Urothelium cell line (cell line): ENCODE data around the gene ZNRF3.
"Not testable (repeated sequence)": the region's sequence is repeated elsewhere in the genome, so short reads cannot be mapped to it uniquely, and the experiment has no call there.

Experiments used
- DNase-seq: peaks from one replicate; pipeline ENCODE4 v3.0.0; 2011; ENCODE audit warnings: low spot score, mixed read lengths
- FAIRE-seq: peaks from 2 replicates; lab custom pipeline; 2011; peaks lifted over from hg19 to GRCh38; lab: Jason Lieb, UNC

The ZNRF3 gene

GRCh38 chr22:28927630-28928029, 44.3 kb downstream of the ZNRF3 start:
- no peak for FAIRE-seq

GRCh38 chr22:28929197-28929596, 45.8 kb downstream of the ZNRF3 start:
- DNase-seq (no peak), FAIRE-seq (no peak)

More at GRCh38 chr22:28927630-28928029, 44.3 kb downstream of the ZNRF3 start:
- DNase-seq = no peak

- no peak for DNase-seq
- FAIRE-seq = no peak
Observed at GRCh38 chr22:28930357-28931007, 47.1 kb downstream of the ZNRF3 start.

GRCh38 chr22:28931844-28932567, 48.6 kb downstream of the ZNRF3 start:
- no peak for FAIRE-seq
- DNase-seq = no peak

GRCh38 chr22:28933321-28933720, 49.9 kb downstream of the ZNRF3 start:
- FAIRE-seq (no peak), DNase-seq (no peak)

GRCh38 chr22:28934026-28934425, 50.7 kb downstream of the ZNRF3 start:
- no peak for FAIRE-seq
- no peak for DNase-seq

DNA sequence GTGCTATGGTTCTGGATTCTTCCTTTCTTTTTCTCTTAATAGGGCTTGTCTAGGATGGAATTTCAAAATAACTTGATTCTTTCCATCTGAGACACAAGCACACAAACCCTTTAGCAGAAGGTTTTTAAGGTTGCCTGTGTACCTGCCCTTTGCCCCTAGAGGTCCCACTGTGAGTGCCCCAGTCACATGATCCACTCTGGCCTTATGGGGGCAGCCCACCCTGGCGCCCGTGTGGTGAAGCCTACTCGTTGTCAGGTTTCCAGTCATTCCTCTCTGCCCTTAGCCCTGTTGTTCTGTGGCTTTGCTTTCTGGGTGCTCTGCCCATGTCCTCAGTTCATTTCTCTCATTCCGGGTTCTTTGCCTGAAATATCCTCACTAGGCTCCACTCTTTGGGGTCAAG, 51.8 kb downstream of the ZNRF3 start:
- no peak for DNase-seq

DNA sequence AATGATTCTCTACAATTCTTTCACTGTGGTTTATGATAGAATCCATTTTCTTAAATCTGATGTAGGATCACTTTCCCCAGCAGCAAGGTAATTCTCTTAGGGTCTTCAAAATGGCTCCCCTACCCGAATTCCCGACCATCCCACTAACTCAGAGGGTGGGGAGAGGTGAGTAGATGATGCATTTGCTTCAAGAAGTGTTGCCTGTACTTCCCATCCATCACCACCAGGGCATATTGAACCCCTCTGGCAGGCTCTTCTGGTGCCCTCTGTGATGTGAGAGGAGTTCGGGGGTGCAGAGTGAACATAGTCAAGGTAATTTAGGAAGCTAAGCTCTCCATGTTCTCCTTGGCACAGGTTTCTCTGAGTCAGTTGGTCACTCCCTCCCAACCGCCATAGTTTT, 52.3 kb downstream of the ZNRF3 start:
- FAIRE-seq (no peak), DNase-seq (peak; percentile 18)

More for the DNA sequence above, 51.8 kb downstream of the ZNRF3 start:
- no peak for FAIRE-seq

GRCh38 chr22:28936200-28936599, 52.8 kb downstream of the ZNRF3 start:
- FAIRE-seq (no peak), DNase-seq (no peak)

- DNase-seq (no peak), FAIRE-seq (no peak)
Observed at GRCh38 chr22:28937206-28938025, 54.0 kb downstream of the ZNRF3 start.

DNA sequence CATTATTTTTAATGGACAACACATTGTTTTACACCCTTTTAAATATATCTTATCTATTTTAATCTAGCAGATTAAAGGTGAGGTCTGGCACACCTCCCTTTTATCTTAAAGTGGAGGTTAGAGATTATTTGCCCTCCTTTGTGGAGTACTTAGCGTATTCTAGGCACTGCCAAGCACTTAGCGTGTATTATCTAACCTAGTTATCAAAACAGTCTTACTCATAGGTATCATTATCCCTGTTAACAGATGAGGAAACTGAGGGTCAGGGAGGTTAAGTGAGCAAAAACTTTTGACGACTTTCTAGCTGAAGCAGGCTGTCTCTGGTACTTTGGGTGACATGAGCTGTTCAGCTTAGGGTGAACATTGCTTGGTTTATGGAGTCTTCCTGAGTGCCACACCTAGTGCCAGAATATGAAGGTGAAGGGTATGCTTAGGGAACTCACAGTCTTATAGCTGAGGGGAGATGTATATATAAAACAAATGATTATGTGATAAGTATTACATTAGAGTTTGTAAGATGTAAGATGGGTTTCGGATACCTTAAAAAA, 55.0 kb downstream of the ZNRF3 start:
- FAIRE-seq (no peak), DNase-seq (no peak)

- no peak for FAIRE-seq
- no peak for DNase-seq
Observed at GRCh38 chr22:28939394-28939793, 56.0 kb downstream of the ZNRF3 start.

GRCh38 chr22:28939932-28940331, 56.6 kb downstream of the ZNRF3 start:
- DNase-seq = no peak
- FAIRE-seq = no peak

- no peak for FAIRE-seq
- no peak for DNase-seq
Observed at GRCh38 chr22:28940441-28940840, 57.1 kb downstream of the ZNRF3 start.

GRCh38 chr22:28942333-28942732, 59.0 kb downstream of the ZNRF3 start:
- DNase-seq (no peak), FAIRE-seq (no peak)

- no peak for FAIRE-seq
- no peak for DNase-seq
Observed at GRCh38 chr22:28942801-28943500, 59.6 kb downstream of the ZNRF3 start.

- no peak for FAIRE-seq
- no peak for DNase-seq
Observed at GRCh38 chr22:28943501-28943879, 60.1 kb downstream of the ZNRF3 start.

GRCh38 chr22:28947125-28947524, 63.8 kb downstream of the ZNRF3 start:
- FAIRE-seq = no peak
- DNase-seq = no peak

GRCh38 chr22:28948424-28948823, 65.1 kb downstream of the ZNRF3 start:
- FAIRE-seq = no peak

GRCh38 chr22:28948860-28949551, 65.6 kb downstream of the ZNRF3 start:
- not testable (repeated sequence) for FAIRE-seq, DNase-seq

More at GRCh38 chr22:28948424-28948823, 65.1 kb downstream of the ZNRF3 start:
- no peak for DNase-seq
